ENCODE data around the gene TNIK. TPM values are rescaled to one million over a fixed set of nuclear protein-coding genes. Genes with fewer than 3 reads are reported as not detected.
A peak's percentile ranks its signal among the peaks of the same experiment; 100 is the strongest.

Gene TNIK
- total and polyA plus RNA-seq, 10 of the 15 experiments (the other 5 are each of a cell fraction or from before 2014, with no cell fraction given): 13.9 to 74.3 (median 48.2) TPM

GRCh38 chr3:171256445-171257250, 203.6 kb downstream of the TNIK start (continued):
- TF ChIP-seq HDAC6 (IDR thresholded peaks at IDR 0.05; ENCODE audit: unreplicated experiment) (no peak), EED (IDR thresholded peaks at IDR 0.05; ENCODE audit: low read depth) (0 out of 2 replicates have a peak, but pooled peaks have one; percentile 4), GABPA (IDR thresholded peaks at IDR 0.05; ENCODE audit: low read depth) (no peak), SMC3 (IDR thresholded peaks at IDR 0.05; ENCODE audit: borderline replicate concordance, low read length) (no peak)

GRCh38 chr3:171255236-171255806, 204.9 kb downstream of the TNIK start:
- H3K27ac ChIP-seq (ENCODE audit: control insufficient read depth, insufficient read depth): peak overlapping the region; percentile 87
- in situ Hi-C loops (cut with MboI): no loop called here
- DNase-seq (ENCODE audit: low read depth, low spot score): peak; percentile 75
- ChIA-PET RAD21 (ENCODE audit: unreplicated experiment) (interaction anchor here (0.7 to 7.0 kb wide), 17 partner anchors 7 to 206 kb away, joined by 3 to 81 read pairs (median 5); no protein-coding TSS in a partner anchor), SMC1A (ENCODE audit: uncharacterized antibody, unreplicated experiment) (interaction anchor here (0.8 to 23.0 kb wide), 29 partner anchors 7 to 311 kb away, joined by 3 to 657 read pairs (median 6); no protein-coding TSS in a partner anchor), POLR2A (interaction anchor here (0.6 to 4.3 kb wide), 13 partner anchors 11 to 206 kb away, joined by 3 to 37 read pairs (median 4); no protein-coding TSS in a partner anchor), CTCF (interaction anchor here (0.8 to 8.0 kb wide), 12 partner anchors 9 to 206 kb away, joined by 3 to 42 read pairs (median 3); no protein-coding TSS in a partner anchor)
- H3K79me2 ChIP-seq (ENCODE audit: control insufficient read depth, insufficient read depth, low read length): peaks cover 94% of the 10 kb centered on the region
- H3K36me3 ChIP-seq (ENCODE audit: control insufficient read depth in 2 of 2, insufficient read depth in 2 of 2, low read length in 1 of 2): no peaks in the 10 kb centered on the region
- peak; percentile 61 for ATAC-seq
- WGBS (ENCODE audit: insufficient coverage, insufficient replicate concordance, low lambda C conversion rate, missing lambda C conversion rate): 0% methylated on average over 3 of the region's 3 CpGs
- H3K9me3 ChIP-seq (replicated peaks; ENCODE audit: control insufficient read depth, insufficient read depth, low read length): no peaks in the 10 kb centered on the region; the same call in 1 of the 3 replicates
- intact Hi-C loops (cut with micrococcal nuclease; ENCODE audit: unreplicated experiment): loop anchor here (1.0 to 10.0 kb wide), 4 partner anchors 29 to 309 kb away; partner anchors contain the start of gene TNIK
- no peaks in the 10 kb centered on the region for H4K20me1 ChIP-seq (ENCODE audit: control insufficient read depth, insufficient read depth)
- H3K9ac ChIP-seq (ENCODE audit: control insufficient read depth, insufficient read depth, low read length): peak overlapping the region; percentile 63
- peaks cover 86% of the 10 kb centered on the region for H3K4me1 ChIP-seq (ENCODE audit: control insufficient read depth, insufficient read depth, low read length)
- peak; percentile 75 for FAIRE-seq
- no peaks in the 10 kb centered on the region for H3K27me3 ChIP-seq (replicated peaks in 1 of 2; ENCODE audit: control insufficient read depth in 2 of 2, insufficient read depth in 2 of 2, low read length in 1 of 2)
- H3K4me2 ChIP-seq (ENCODE audit: control insufficient read depth, insufficient read depth): peak overlapping the region; percentile 61
- H2AFZ ChIP-seq (ENCODE audit: control insufficient read depth, low read depth, low read length): no peak overlapping the region
- H3K4me3 ChIP-seq: no peak overlapping the region
- no TSS peak for BruUV-seq (replicated peaks)
- TF ChIP-seq IRF3 (IDR thresholded peaks at IDR 0.05): no peak
- no peak for TF ChIP-seq FOXK2 (IDR thresholded peaks at IDR 0.05)
- 0 out of 2 replicates have a peak, but pooled peaks have one; percentile 61 for TF ChIP-seq SMAD5 (IDR thresholded peaks at IDR 0.05; ENCODE audit: low read depth)
- TF ChIP-seq EP300 (IDR thresholded peaks at IDR 0.05; ENCODE audit: borderline replicate concordance in 1 of 2, control insufficient read depth in 1 of 2, low read depth in 2 of 2, low read length in 2 of 2): peak; percentile 27 to 42; a peak in 1 of 4 replicates
- TF ChIP-seq GABPA (IDR thresholded peaks at IDR 0.05; ENCODE audit: low read depth): 0 out of 2 replicates have a peak, but pooled peaks have one; percentile 50
- 0 out of 2 replicates have a peak, but pooled peaks have one; percentile 31 for TF ChIP-seq DPF2 (IDR thresholded peaks at IDR 0.05)
- peak; percentile 16; the same call in 1 of the 2 replicates for TF ChIP-seq MTA2 (IDR thresholded peaks at IDR 0.05; ENCODE audit: low read depth)
- peak; percentile 55; the same call in 1 of the 2 replicates for TF ChIP-seq RELB (IDR thresholded peaks at IDR 0.05; ENCODE audit: low read depth)
- peak in 1 of 2 experiments; percentile 67; a peak in 2 of 4 replicates for TF ChIP-seq SRF (IDR thresholded peaks at IDR 0.05; ENCODE audit: low read depth in 2 of 2, low read length in 2 of 2)
- peak; percentile 25; the same call in 1 of the 2 replicates for TF ChIP-seq ZSCAN29 (IDR thresholded peaks at IDR 0.05)
- peak; percentile 44; the same call in 1 of the 2 replicates for TF ChIP-seq ATF2 (IDR thresholded peaks at IDR 0.05; ENCODE audit: low read length)
- peak; percentile 23; a peak in 2 of 4 replicates for TF ChIP-seq IKZF2 (IDR thresholded peaks at IDR 0.05)
- peak; percentile 3; the same call in 1 of the 2 replicates for TF ChIP-seq RUNX3 (IDR thresholded peaks at IDR 0.05; ENCODE audit: low read length)
- TF ChIP-seq IRF4 (IDR thresholded peaks at IDR 0.05; ENCODE audit: low read depth, low read length): 0 out of 2 replicates have a peak, but pooled peaks have one; percentile 46

Data from GM12878 (cell line).